Breast epithelium (tissue), 4 donors: Measurements from ENCODE around the gene CACNA1F. TPM values are rescaled to one million over a fixed set of nuclear protein-coding genes. Genes with fewer than 3 reads are reported as not detected.

Source experiments
- DNase-seq, 2 donors: peaks; one replicate each; pipeline ENCODE4 v3.0.0-alpha.2; 2019; ENCODE audit warnings: low spot score in 2 of 2
- H3K27ac ChIP-seq, 2 donors: fragments of 200-600 bp; sonication (generic) in 1 of 2; one replicate each; pipeline ENCODE4 v1.5.1; 2016 to 2019; ENCODE audit warnings: mild to moderate bottlenecking in 1 of 2
- H3K27me3 ChIP-seq, 2 donors: fragments of 200-600 bp; sonication (generic) in 1 of 2; one replicate each; pipeline versions ENCODE4 v1.5.1 to v1.6.0; 2017 to 2019; ENCODE audit warnings: control low read depth in 1 of 2, mild to moderate bottlenecking in 1 of 2
- H3K36me3 ChIP-seq: fragments of 200-600 bp; one replicate; pipeline ENCODE4 v1.5.1; 2019
- H3K4me1 ChIP-seq, 2 donors: fragments of 200-600 bp; sonication (generic); one replicate each; pipeline ENCODE4 v1.5.1; 2016 to 2019; ENCODE audit warnings: control low read depth in 1 of 2
- H3K4me3 ChIP-seq, 3 donors: fragments of 200-600 bp; sonication (generic); 1 replicate in 2 of 3; 2 replicates in 1 of 3; pipeline ENCODE4 v1.5.1; 2016 to 2019; ENCODE audit warnings: mild to moderate bottlenecking in 3 of 3, moderate library complexity in 2 of 3
- H3K9me3 ChIP-seq, 2 donors: fragments of 200-600 bp; sonication (generic) in 1 of 2; one replicate each; pipeline ENCODE4 v1.5.1; 2016 to 2019; ENCODE audit warnings: control low read depth in 1 of 2
- POLR2A ChIP-seq: fragments of 450-650 bp; IDR thresholded peaks from one replicate; pipeline ENCODE4 v1.6.1; 2016; ENCODE audit warnings: antibody characterized with exemption, mild to moderate bottlenecking, moderate library complexity
- POLR2AphosphoS5 ChIP-seq, 3 donors: sonication (generic); formaldehyde crosslinking; IDR thresholded peaks; one replicate each; pipeline ENCODE4 v1.6.1; 2017; ENCODE audit warnings: antibody characterized with exemption in 3 of 3
- intact Hi-C: fragments of 100-400 bp; cut with DNase I; formaldehyde crosslinking; loops from one replicate; pipeline ENCODE4 v1.15.1; 2023; ENCODE audit warnings: low total_unique reads
- total RNA-seq, 3 donors: library from RNA; depleted of rRNA; stranded (reverse); fragments of >200 nt; gene quantifications; one replicate each; pipeline ENCODE4 v1.1.0, GENCODE V29; 2016
- TF ChIP-seq, protein P1 (sequence below), 3 donors: fragments of 450-650 bp; IDR thresholded peaks; one replicate each; pipeline ENCODE4 v1.5.1; 2016 to 2017; ENCODE audit warnings: antibody characterized with exemption in 3 of 3, mild to moderate bottlenecking in 3 of 3, moderate library complexity in 3 of 3

The CACNA1F gene
- total RNA-seq, 3 donors from 2014 or later, result 0.48 to 1.8 (median 0.66) TPM

DNA sequence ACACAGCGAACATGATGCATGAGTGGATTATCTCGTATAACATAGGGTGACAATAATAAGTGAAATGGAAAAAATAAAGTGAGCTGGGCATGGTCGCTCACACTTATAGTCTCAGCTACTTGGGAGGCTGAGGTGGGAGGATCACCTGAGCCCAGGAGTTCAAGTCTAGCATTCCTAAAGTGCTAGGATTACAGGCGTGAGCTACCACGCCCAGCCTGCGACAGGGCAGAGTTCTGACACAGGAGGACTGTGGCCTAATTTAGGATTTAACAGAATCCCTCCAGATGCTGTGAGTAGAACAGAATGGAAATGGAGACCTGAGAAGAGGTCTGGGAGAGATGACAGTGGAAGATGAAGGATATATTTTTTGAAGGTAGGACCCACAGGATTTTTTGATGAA, 43.5 kb downstream of the CACNA1F start:
- Histone ChIP-seq H3K4me3 (peak overlapping the region in 1 of 3 donors; percentile 32), H3K36me3 (no peaks in the 10 kb centered on the region), H3K9me3 (no peaks in the 10 kb centered on the region), H3K27ac (peak overlapping the region in 1 of 2 donors; percentile 91), H3K4me1 (no peaks in the 10 kb centered on the region), H3K27me3 (peaks cover 0 to 3% of the 10 kb centered on the region in 2 donors)
- DNase-seq, result no peak
- intact Hi-C loops, result loop anchor here (2.0 kb wide), 1 partner anchor 81 kb away; no protein-coding TSS in a partner anchor
- TF ChIP-seq POLR2AphosphoS5 (IDR thresholded peaks at IDR 0.05) (no peak), POLR2A (no peak)
- TF ChIP-seq, protein P1, sequence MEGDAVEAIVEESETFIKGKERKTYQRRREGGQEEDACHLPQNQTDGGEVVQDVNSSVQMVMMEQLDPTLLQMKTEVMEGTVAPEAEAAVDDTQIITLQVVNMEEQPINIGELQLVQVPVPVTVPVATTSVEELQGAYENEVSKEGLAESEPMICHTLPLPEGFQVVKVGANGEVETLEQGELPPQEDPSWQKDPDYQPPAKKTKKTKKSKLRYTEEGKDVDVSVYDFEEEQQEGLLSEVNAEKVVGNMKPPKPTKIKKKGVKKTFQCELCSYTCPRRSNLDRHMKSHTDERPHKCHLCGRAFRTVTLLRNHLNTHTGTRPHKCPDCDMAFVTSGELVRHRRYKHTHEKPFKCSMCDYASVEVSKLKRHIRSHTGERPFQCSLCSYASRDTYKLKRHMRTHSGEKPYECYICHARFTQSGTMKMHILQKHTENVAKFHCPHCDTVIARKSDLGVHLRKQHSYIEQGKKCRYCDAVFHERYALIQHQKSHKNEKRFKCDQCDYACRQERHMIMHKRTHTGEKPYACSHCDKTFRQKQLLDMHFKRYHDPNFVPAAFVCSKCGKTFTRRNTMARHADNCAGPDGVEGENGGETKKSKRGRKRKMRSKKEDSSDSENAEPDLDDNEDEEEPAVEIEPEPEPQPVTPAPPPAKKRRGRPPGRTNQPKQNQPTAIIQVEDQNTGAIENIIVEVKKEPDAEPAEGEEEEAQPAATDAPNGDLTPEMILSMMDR (IDR thresholded peaks at IDR 0.05), result no peak

DNA sequence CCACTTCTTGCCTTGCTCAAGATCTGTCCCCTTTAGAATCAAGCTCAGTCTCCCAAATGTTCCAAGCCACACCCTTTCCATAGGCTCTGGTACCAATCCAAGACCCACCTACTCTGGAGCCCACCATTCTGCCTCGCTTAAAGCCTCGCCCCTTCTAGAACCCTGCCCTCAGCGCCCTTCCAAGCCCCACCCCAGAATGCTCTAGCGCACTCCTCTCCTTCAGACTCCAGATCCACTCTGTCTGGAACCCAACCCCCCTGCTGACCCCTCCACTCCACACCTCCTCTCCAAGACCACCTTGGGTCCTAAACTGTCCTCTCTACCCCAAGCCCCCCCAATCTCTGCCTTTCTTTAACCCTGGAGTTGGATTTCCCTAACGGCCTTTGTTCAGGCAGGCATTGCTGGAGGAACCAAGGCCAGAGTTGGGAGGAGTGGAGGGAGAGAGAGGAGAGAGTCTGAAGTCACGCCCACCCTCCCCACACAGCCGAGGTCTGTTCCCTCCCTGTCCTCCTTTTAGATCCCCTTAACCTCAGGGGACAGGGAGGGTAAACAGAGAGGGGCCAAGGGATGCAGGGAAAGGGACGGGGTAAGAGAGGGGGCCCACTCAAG, 44.6 kb downstream of the CACNA1F start:
- no peak overlapping the region for H3K4me3 ChIP-seq
- H3K9me3 ChIP-seq, result no peaks in the 10 kb centered on the region
- intact Hi-C loops, result no loop called here
- TF ChIP-seq, protein P1 (IDR thresholded peaks at IDR 0.05), result no peak
- TF ChIP-seq POLR2A, result no peak
- no peak for TF ChIP-seq POLR2AphosphoS5 (IDR thresholded peaks at IDR 0.05)
- no peak for DNase-seq
- H3K4me1 ChIP-seq, result no peaks in the 10 kb centered on the region
- H3K27ac ChIP-seq, result peak overlapping the region in 1 of 2 donors; percentile 12
- peaks cover 0 to 5% of the 10 kb centered on the region in 2 donors for H3K27me3 ChIP-seq
- no peaks in the 10 kb centered on the region for H3K36me3 ChIP-seq

DNA sequence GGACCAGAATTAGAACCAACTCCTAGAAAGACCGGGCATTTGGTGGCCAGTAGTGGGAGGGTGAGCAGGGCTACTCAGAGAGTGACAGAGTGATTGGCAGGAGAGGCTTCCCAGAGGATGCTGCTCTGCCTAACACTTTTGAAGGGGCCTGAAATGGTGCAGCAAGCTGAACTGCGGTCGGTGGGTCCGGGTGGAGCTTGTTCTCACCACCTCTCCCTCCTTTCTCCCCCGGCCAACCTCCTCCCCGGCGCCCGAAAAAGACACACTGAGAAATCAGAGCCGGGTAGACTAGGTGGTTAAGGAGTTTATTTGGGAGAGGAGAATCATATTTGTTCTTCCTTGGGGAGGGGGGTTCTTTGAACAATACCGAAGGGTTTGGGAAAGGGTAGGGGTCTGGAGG, 45.6 kb downstream of the CACNA1F start:
- H3K9me3 ChIP-seq, result no peaks in the 10 kb centered on the region
- intact Hi-C loops, result no loop called here
- no peaks in the 10 kb centered on the region for H3K36me3 ChIP-seq
- peak overlapping the region; percentile 78 to 92 for H3K27ac ChIP-seq
- H3K4me1 ChIP-seq, result no peaks in the 10 kb centered on the region
- no peak for DNase-seq
- no peak overlapping the region for H3K4me3 ChIP-seq
- no peak for TF ChIP-seq POLR2AphosphoS5 (IDR thresholded peaks at IDR 0.05)
- TF ChIP-seq POLR2A, result no peak
- TF ChIP-seq, protein P1 (IDR thresholded peaks at IDR 0.05), result no peak
- H3K27me3 ChIP-seq, result peaks cover 0 to 11% of the 10 kb centered on the region in 2 donors

DNA sequence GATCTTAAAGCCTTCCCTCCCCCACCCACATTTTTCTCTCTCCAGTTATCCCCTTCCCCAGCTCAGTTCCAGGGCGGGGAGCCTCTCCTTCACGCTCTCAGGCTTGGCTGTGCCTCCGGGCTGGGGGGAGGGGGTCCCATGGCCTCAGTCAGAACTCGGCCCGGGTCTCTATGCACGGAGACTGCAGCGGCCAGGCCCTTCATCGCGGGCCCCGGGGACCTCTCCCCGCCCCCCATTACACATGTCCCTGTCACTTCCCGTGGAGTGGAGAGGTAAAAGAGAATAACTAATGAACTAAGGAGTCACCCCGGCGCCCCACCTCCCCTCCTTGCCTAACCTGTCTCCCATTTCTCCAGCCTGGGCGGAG, 46.1 kb downstream of the CACNA1F start:
- TF ChIP-seq, protein P1 (IDR thresholded peaks at IDR 0.05), result no peak
- no peak for TF ChIP-seq POLR2AphosphoS5 (IDR thresholded peaks at IDR 0.05)
- no peak for TF ChIP-seq POLR2A
- H3K4me3 ChIP-seq, result no peak overlapping the region
- H3K27me3 ChIP-seq, result peaks cover 0 to 11% of the 10 kb centered on the region in 2 donors
- no peak for DNase-seq
- intact Hi-C loops, result no loop called here
- H3K4me1 ChIP-seq, result no peaks in the 10 kb centered on the region
- peak overlapping the region; percentile 78 to 92 for H3K27ac ChIP-seq
- no peaks in the 10 kb centered on the region for H3K9me3 ChIP-seq
- H3K36me3 ChIP-seq, result no peaks in the 10 kb centered on the region

DNA sequence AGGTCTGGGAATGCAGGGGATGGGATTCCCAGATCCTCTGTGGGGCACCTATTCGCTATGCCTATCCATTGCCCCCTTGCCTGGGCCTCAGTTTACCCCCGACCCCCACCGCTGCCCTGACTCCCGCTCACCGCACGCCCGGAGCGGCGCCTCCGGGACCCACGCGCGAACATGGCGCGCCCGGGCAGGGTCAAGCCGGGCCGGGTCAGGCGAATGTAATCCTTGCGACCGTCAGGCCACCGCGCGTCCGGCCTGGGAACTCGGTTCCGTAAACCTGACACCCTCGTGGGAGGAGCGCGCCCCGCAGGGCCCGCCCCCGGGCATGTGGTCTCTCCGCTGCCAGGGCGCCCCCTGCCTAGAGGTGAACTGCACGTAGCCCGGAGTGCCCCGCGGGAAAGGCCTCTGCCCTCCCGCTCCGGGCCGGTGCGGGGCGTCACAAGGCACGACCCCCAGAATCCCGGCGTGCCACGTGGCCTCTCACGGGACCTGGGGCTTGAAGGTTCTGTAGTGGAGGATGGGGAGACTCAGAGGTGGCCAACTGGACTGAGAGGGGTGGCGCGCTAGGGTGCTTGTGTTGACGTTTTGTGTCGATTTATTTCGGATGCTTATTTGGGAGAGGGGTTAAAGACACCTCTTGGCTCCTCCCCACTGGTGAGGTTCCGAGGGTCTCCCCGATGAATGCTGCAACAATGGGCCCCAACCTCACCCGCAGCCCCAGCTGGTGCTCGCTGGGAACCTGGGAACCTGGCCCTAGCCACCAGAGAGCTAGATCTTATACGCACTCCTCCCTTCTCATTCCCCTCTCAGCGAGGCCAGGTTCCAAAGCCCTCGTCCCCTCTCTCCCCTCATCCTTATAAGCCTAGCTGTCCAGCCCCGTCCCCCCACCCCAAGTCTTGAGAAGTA, 46.8 kb downstream of the CACNA1F start, which contains the start of gene PRICKLE3:
Gene PRICKLE3 (minus strand): TSS at position 249 of the 903 bp plus-strand sequence. CDS start 76 bp downstream, at position 173.
- intact Hi-C loops, result no loop called here
- peak within 1 kb of the TSS; percentile 78 to 92 for H3K27ac ChIP-seq
- no peaks in the 10 kb centered on the region for H3K9me3 ChIP-seq
- no peaks in the 10 kb centered on the region for H3K36me3 ChIP-seq
- H3K4me1 ChIP-seq, result no peaks in the 10 kb centered on the region
- peak within 1 kb of the TSS; percentile 53 to 76 (median 60) for H3K4me3 ChIP-seq
- H3K27me3 ChIP-seq, result peaks cover 0 to 11% of the 10 kb centered on the region in 2 donors
- DNase-seq, result peak; percentile 61 to 75
- TF ChIP-seq, protein P1 (IDR thresholded peaks at IDR 0.05), result no peak
- TF ChIP-seq POLR2AphosphoS5 (IDR thresholded peaks at IDR 0.05), result peak; percentile 41 to 63 (median 42)
